WTC11 (cell line): Measurements from ENCODE around the gene CD9. TPM values are rescaled to one million over a fixed set of nuclear protein-coding genes. Genes with fewer than 3 reads are reported as not detected.

ENCODE experiments used
- ATAC-seq: fragments of 200-7000 bp; cut with Tn5 transposase; 2 replicates; pipeline ENCODE4 v1.10.0; 2021; ENCODE audit warnings: mild to moderate bottlenecking, moderate library complexity
- CTCF ChIA-PET: fragments of 300-600 bp; sonication (Branson Sonifier 250); formaldehyde crosslinking; loops from one replicate; lab custom pipeline; 2021; ENCODE audit warnings: antibody characterized with exemption; lab: Charles Lee
- POLR2A ChIA-PET: fragments of 350-600 bp; sonication (Branson Sonifier 250); formaldehyde crosslinking; loops from one replicate; lab custom pipeline; 2021; ENCODE audit warnings: antibody characterized with exemption; lab: Charles Lee
- DNase-seq: peaks from one replicate; pipeline ENCODE4 v3.0.0; 2021; ENCODE audit warnings: low spot score
- H3K27ac Mint-ChIP-seq: 2 replicates; pipeline ENCODE4 v1.8.0; 2021; ENCODE audit warnings: mixed read lengths
- H3K27me3 Mint-ChIP-seq: 2 replicates; pipeline ENCODE4 v1.8.0; 2021; ENCODE audit warnings: low read depth, mild to moderate bottlenecking, moderate library complexity, mixed read lengths
- H3K36me3 Mint-ChIP-seq: 2 replicates; pipeline ENCODE4 v1.8.0; 2021; ENCODE audit warnings: mixed read lengths
- H3K4me1 Mint-ChIP-seq: 2 replicates; pipeline ENCODE4 v1.8.0; 2022; ENCODE audit warnings: mixed read lengths
- H3K4me3 Mint-ChIP-seq: 2 replicates; pipeline ENCODE4 v1.8.0; 2021; ENCODE audit warnings: mild to moderate bottlenecking, moderate library complexity, mixed read lengths
- H3K9me3 Mint-ChIP-seq: 2 replicates; pipeline ENCODE4 v1.8.0; 2021; ENCODE audit warnings: mixed read lengths
- E2F1 ChIP-seq: sonication (generic); formaldehyde crosslinking; IDR thresholded peaks from 2 replicates; pipeline ENCODE4 v1.8.0; 2022; ENCODE audit warnings: mild to moderate bottlenecking, missing genetic modification reagents
- FOXK1 ChIP-seq: sonication (generic); formaldehyde crosslinking; IDR thresholded peaks from 2 replicates; pipeline ENCODE4 v1.8.0; 2022; ENCODE audit warnings: mild to moderate bottlenecking, moderate library complexity, missing genetic modification reagents
- HMGA2 ChIP-seq: fragments of 250-450 bp; sonication (Bioruptor Pico); IDR thresholded peaks from 2 replicates; pipeline ENCODE4 v1.4.0; 2021; ENCODE audit warnings: mild to moderate bottlenecking, moderate library complexity
- IRF1 ChIP-seq: sonication (generic); formaldehyde crosslinking; IDR thresholded peaks from 2 replicates; pipeline ENCODE4 v1.8.0; 2023; ENCODE audit warnings: missing genetic modification reagents
- KAT7 ChIP-seq: sonication (generic); formaldehyde crosslinking; IDR thresholded peaks from 2 replicates; pipeline ENCODE4 v1.8.1; 2023; ENCODE audit warnings: missing genetic modification reagents, mild to moderate bottlenecking, borderline replicate concordance
- MXD4 ChIP-seq: fragments of 250-450 bp; sonication (Bioruptor Pico); IDR thresholded peaks from 2 replicates; pipeline ENCODE4 v1.8.0; 2021; ENCODE audit warnings: mild to moderate bottlenecking, moderate library complexity, borderline replicate concordance
- NFATC4 ChIP-seq: fragments of 250-450 bp; sonication (Bioruptor Pico); IDR thresholded peaks from 2 replicates; pipeline ENCODE4 v1.9.0; 2021; ENCODE audit warnings: mild to moderate bottlenecking
- SMAD4 ChIP-seq: sonication (generic); formaldehyde crosslinking; IDR thresholded peaks from 2 replicates; pipeline ENCODE4 v1.8.0; 2022; ENCODE audit warnings: mild to moderate bottlenecking, missing genetic modification reagents
- TEAD4 ChIP-seq: sonication (generic); formaldehyde crosslinking; IDR thresholded peaks from 2 replicates; pipeline ENCODE4 v1.8.0; 2022; ENCODE audit warnings: mild to moderate bottlenecking, missing genetic modification reagents
- ZNF317 ChIP-seq: sonication (generic); formaldehyde crosslinking; IDR thresholded peaks from 2 replicates; pipeline ENCODE4 v1.8.1; 2023; ENCODE audit warnings: low read depth, mild to moderate bottlenecking, moderate library complexity, missing genetic modification reagents, borderline replicate concordance
- ZNF416 ChIP-seq: fragments of 250-450 bp; sonication (Bioruptor Pico); IDR thresholded peaks from 2 replicates; pipeline ENCODE4 v1.9.0; 2021; ENCODE audit warnings: mild to moderate bottlenecking, inconsistent platforms
- ZNF423 ChIP-seq: fragments of 250-450 bp; sonication (Bioruptor Pico); IDR thresholded peaks from 2 replicates; pipeline ENCODE4 v2.1.2; 2022; ENCODE audit warnings: mild to moderate bottlenecking, moderate library complexity
- ZNF532 ChIP-seq: fragments of 250-450 bp; sonication (Bioruptor Pico); IDR thresholded peaks from 2 replicates; pipeline ENCODE4 v1.9.0; 2021; ENCODE audit warnings: mild to moderate bottlenecking, borderline replicate concordance
- ZNF671 ChIP-seq: fragments of 250-450 bp; sonication (Bioruptor Pico); IDR thresholded peaks from 2 replicates; pipeline ENCODE4 v1.8.0; 2021; ENCODE audit warnings: mild to moderate bottlenecking
- ZSCAN18 ChIP-seq: fragments of 250-450 bp; sonication (Bioruptor Pico); IDR thresholded peaks from 2 replicates; pipeline ENCODE4 v2.1.2; 2022; ENCODE audit warnings: mild to moderate bottlenecking, moderate library complexity
- total RNA-seq: library from RNA; stranded (reverse); gene quantifications from 3 replicates; pipeline ENCODE4 v1.2.3, GENCODE V29; 2021
- TF ChIP-seq, protein P1 (sequence below): sonication (generic); formaldehyde crosslinking; IDR thresholded peaks from 2 replicates; pipeline ENCODE4 v1.8.0; 2023; ENCODE audit warnings: missing genetic modification reagents, mild to moderate bottlenecking, borderline replicate concordance
- TF ChIP-seq, protein P2 (sequence below): fragments of 250-450 bp; sonication (Bioruptor Pico); IDR thresholded peaks from 2 replicates; pipeline ENCODE4 v1.9.0; 2021; ENCODE audit warnings: mild to moderate bottlenecking
- TF ChIP-seq, protein P3 (sequence below): sonication (generic); formaldehyde crosslinking; IDR thresholded peaks from 2 replicates; pipeline ENCODE4 v1.8.1; 2023; ENCODE audit warnings: mild to moderate bottlenecking, missing genetic modification reagents

CD9 gene
- total RNA-seq, 1 experiment from 2014 or later = 260 TPM

GRCh38 chr12:6201826-6202225 is 1.6 kb downstream of the CD9 start:
- POLR2A ChIA-PET = interaction anchor here (2.1 kb wide), 1 partner anchor 13 kb away, joined by 13 read pairs; no protein-coding TSS in a partner anchor
- H3K4me3 Mint-ChIP-seq = peak overlapping the region; percentile 84
- no peak overlapping the region for H3K27ac Mint-ChIP-seq
- H3K27me3 Mint-ChIP-seq = peaks cover 7% of the 10 kb centered on the region; the same call in 1 of the 2 replicates
- CTCF ChIA-PET = interaction anchor here (1.5 to 16.4 kb wide), 6 partner anchors 8 to 213 kb away, joined by 5 to 431 read pairs (median 7); no protein-coding TSS in a partner anchor
- peaks cover 83% of the 10 kb centered on the region for H3K4me1 Mint-ChIP-seq
- H3K36me3 Mint-ChIP-seq = peaks cover 18% of the 10 kb centered on the region
- no peak for DNase-seq
- no peaks in the 10 kb centered on the region for H3K9me3 Mint-ChIP-seq
- TF ChIP-seq ZNF671 (CRISPR knock-in tag) (no peak), KAT7 (CRISPR knock-in tag) (no peak), ZNF423 (no peak), FOXK1 (CRISPR knock-in tag) (no peak), E2F1 (CRISPR knock-in tag) (no peak), ZNF532 (CRISPR knock-in tag) (no peak), IRF1 (CRISPR knock-in tag) (no peak), NFATC4 (no peak), TEAD4 (CRISPR knock-in tag) (no peak), ZSCAN18 (no peak), HMGA2 (CRISPR knock-in tag) (no peak), ZNF416 (CRISPR knock-in tag) (no peak), ZNF317 (no peak), MXD4 (no peak), SMAD4 (CRISPR knock-in tag) (no peak)
- TF ChIP-seq, protein P1, sequence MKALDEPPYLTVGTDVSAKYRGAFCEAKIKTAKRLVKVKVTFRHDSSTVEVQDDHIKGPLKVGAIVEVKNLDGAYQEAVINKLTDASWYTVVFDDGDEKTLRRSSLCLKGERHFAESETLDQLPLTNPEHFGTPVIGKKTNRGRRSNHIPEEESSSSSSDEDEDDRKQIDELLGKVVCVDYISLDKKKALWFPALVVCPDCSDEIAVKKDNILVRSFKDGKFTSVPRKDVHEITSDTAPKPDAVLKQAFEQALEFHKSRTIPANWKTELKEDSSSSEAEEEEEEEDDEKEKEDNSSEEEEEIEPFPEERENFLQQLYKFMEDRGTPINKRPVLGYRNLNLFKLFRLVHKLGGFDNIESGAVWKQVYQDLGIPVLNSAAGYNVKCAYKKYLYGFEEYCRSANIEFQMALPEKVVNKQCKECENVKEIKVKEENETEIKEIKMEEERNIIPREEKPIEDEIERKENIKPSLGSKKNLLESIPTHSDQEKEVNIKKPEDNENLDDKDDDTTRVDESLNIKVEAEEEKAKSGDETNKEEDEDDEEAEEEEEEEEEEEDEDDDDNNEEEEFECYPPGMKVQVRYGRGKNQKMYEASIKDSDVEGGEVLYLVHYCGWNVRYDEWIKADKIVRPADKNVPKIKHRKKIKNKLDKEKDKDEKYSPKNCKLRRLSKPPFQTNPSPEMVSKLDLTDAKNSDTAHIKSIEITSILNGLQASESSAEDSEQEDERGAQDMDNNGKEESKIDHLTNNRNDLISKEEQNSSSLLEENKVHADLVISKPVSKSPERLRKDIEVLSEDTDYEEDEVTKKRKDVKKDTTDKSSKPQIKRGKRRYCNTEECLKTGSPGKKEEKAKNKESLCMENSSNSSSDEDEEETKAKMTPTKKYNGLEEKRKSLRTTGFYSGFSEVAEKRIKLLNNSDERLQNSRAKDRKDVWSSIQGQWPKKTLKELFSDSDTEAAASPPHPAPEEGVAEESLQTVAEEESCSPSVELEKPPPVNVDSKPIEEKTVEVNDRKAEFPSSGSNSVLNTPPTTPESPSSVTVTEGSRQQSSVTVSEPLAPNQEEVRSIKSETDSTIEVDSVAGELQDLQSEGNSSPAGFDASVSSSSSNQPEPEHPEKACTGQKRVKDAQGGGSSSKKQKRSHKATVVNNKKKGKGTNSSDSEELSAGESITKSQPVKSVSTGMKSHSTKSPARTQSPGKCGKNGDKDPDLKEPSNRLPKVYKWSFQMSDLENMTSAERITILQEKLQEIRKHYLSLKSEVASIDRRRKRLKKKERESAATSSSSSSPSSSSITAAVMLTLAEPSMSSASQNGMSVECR = no peak
- TF ChIP-seq, protein P2, sequence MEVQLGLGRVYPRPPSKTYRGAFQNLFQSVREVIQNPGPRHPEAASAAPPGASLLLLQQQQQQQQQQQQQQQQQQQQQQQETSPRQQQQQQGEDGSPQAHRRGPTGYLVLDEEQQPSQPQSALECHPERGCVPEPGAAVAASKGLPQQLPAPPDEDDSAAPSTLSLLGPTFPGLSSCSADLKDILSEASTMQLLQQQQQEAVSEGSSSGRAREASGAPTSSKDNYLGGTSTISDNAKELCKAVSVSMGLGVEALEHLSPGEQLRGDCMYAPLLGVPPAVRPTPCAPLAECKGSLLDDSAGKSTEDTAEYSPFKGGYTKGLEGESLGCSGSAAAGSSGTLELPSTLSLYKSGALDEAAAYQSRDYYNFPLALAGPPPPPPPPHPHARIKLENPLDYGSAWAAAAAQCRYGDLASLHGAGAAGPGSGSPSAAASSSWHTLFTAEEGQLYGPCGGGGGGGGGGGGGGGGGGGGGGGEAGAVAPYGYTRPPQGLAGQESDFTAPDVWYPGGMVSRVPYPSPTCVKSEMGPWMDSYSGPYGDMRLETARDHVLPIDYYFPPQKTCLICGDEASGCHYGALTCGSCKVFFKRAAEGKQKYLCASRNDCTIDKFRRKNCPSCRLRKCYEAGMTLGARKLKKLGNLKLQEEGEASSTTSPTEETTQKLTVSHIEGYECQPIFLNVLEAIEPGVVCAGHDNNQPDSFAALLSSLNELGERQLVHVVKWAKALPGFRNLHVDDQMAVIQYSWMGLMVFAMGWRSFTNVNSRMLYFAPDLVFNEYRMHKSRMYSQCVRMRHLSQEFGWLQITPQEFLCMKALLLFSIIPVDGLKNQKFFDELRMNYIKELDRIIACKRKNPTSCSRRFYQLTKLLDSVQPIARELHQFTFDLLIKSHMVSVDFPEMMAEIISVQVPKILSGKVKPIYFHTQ (CRISPR knock-in tag) = no peak
- TF ChIP-seq, protein P3, sequence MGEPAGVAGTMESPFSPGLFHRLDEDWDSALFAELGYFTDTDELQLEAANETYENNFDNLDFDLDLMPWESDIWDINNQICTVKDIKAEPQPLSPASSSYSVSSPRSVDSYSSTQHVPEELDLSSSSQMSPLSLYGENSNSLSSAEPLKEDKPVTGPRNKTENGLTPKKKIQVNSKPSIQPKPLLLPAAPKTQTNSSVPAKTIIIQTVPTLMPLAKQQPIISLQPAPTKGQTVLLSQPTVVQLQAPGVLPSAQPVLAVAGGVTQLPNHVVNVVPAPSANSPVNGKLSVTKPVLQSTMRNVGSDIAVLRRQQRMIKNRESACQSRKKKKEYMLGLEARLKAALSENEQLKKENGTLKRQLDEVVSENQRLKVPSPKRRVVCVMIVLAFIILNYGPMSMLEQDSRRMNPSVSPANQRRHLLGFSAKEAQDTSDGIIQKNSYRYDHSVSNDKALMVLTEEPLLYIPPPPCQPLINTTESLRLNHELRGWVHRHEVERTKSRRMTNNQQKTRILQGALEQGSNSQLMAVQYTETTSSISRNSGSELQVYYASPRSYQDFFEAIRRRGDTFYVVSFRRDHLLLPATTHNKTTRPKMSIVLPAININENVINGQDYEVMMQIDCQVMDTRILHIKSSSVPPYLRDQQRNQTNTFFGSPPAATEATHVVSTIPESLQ = no peak
- no peak for ATAC-seq
